Measurements from ENCODE around the gene GRIN3A. TPM values are rescaled to one million over a fixed set of nuclear protein-coding genes. Genes with fewer than 3 reads are reported as not detected.

GRIN3A gene
- total RNA-seq, 1 experiment from 2014 or later: 0.03 TPM

- Histone ChIP-seq H3K9me3 (ENCODE audit: control insufficient read depth, insufficient read depth, low read depth, low read length) (no peaks in the 10 kb centered on the region), H3K4me3 (ENCODE audit: low read depth in 2 of 2, low read length in 2 of 2) (no peak overlapping the region), H3K4me1 (ENCODE audit: control insufficient read depth, insufficient read depth, low read length) (no peaks in the 10 kb centered on the region), H3K27ac (ENCODE audit: low read length) (no peak overlapping the region), H3K36me3 (ENCODE audit: control insufficient read depth, insufficient read depth, low read length) (no peaks in the 10 kb centered on the region), H3K27me3 (ENCODE audit: control insufficient read depth, insufficient read depth, low read length) (no peaks in the 10 kb centered on the region)
- ATAC-seq (no peak), DNase-seq (ENCODE audit: low read depth, low spot score) (no peak)
- TF ChIP-seq, protein P1, sequence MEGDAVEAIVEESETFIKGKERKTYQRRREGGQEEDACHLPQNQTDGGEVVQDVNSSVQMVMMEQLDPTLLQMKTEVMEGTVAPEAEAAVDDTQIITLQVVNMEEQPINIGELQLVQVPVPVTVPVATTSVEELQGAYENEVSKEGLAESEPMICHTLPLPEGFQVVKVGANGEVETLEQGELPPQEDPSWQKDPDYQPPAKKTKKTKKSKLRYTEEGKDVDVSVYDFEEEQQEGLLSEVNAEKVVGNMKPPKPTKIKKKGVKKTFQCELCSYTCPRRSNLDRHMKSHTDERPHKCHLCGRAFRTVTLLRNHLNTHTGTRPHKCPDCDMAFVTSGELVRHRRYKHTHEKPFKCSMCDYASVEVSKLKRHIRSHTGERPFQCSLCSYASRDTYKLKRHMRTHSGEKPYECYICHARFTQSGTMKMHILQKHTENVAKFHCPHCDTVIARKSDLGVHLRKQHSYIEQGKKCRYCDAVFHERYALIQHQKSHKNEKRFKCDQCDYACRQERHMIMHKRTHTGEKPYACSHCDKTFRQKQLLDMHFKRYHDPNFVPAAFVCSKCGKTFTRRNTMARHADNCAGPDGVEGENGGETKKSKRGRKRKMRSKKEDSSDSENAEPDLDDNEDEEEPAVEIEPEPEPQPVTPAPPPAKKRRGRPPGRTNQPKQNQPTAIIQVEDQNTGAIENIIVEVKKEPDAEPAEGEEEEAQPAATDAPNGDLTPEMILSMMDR (IDR thresholded peaks at IDR 0.05): no peak
- TF ChIP-seq POLR2AphosphoS5 (IDR thresholded peaks at IDR 0.05; ENCODE audit: low read depth, low read length): no peak
- no peak for TF ChIP-seq TCF7L2 (IDR thresholded peaks at IDR 0.05; ENCODE audit: low read depth, low read length)
- TF ChIP-seq REST (IDR thresholded peaks at IDR 0.05; ENCODE audit: insufficient read depth in 1 of 2, low read depth in 2 of 2, low read length in 1 of 2): no peak
- no peak for TF ChIP-seq SIN3A (IDR thresholded peaks at IDR 0.05; ENCODE audit: borderline replicate concordance, insufficient read depth, low read depth, low read length)
- ChIA-PET POLR2A (no interaction called here), CTCF (no interaction called here)
- BruUV-seq (replicated peaks): no TSS peak
- in situ Hi-C loops (cut with HindIII; ENCODE audit: low pct_unique_long_range_greater_than_20kb, low sequenced_read_pairs) (no loop called here), intact Hi-C loops (cut with micrococcal nuclease; ENCODE audit: unreplicated experiment) (no loop called here)
Observed at GRCh38 chr9:101673642-101674041, 64.8 kb downstream of the GRIN3A start.

- no TSS peak for BruUV-seq (replicated peaks)
- no peaks in the 10 kb centered on the region for H3K9me3 ChIP-seq (ENCODE audit: control insufficient read depth, insufficient read depth, low read depth, low read length)
- H3K4me1 ChIP-seq (ENCODE audit: control insufficient read depth, insufficient read depth, low read length): no peaks in the 10 kb centered on the region
- in situ Hi-C loops (cut with HindIII; ENCODE audit: low pct_unique_long_range_greater_than_20kb, low sequenced_read_pairs) (no loop called here), intact Hi-C loops (cut with micrococcal nuclease; ENCODE audit: unreplicated experiment) (no loop called here)
- DNase-seq (ENCODE audit: low read depth, low spot score) (no peak), ATAC-seq (no peak)
- H3K36me3 ChIP-seq (ENCODE audit: control insufficient read depth, insufficient read depth, low read length): no peaks in the 10 kb centered on the region
- POLR2A ChIA-PET: no interaction called here
- H3K4me3 ChIP-seq (ENCODE audit: low read depth in 2 of 2, low read length in 2 of 2): no peak overlapping the region
- H3K27me3 ChIP-seq (ENCODE audit: control insufficient read depth, insufficient read depth, low read length): no peaks in the 10 kb centered on the region
- CTCF ChIA-PET: no interaction called here
- TF ChIP-seq SIN3A (IDR thresholded peaks at IDR 0.05; ENCODE audit: borderline replicate concordance, insufficient read depth, low read depth, low read length) (no peak), TCF7L2 (IDR thresholded peaks at IDR 0.05; ENCODE audit: low read depth, low read length) (no peak), POLR2AphosphoS5 (IDR thresholded peaks at IDR 0.05; ENCODE audit: low read depth, low read length) (no peak), REST (IDR thresholded peaks at IDR 0.05; ENCODE audit: insufficient read depth in 1 of 2, low read depth in 2 of 2, low read length in 1 of 2) (no peak)
- TF ChIP-seq, protein P1 (IDR thresholded peaks at IDR 0.05): no peak
- H3K27ac ChIP-seq (ENCODE audit: low read length): no peak overlapping the region
Observed at GRCh38 chr9:101671567-101671966, 66.9 kb downstream of the GRIN3A start.

Data from Panc1 (cell line).